ENCODE data around the gene NTN3.

NTN3 gene

GRCh38 chr16:2471016-2471652 is at the start of gene NTN3:
Gene NTN3 (plus strand): TSS chr16:2471297. CDS start chr16:2471702, 405 bp downstream.
- Histone ChIP-seq H3K36me3 (ENCODE audit: control insufficient read depth, low read length) (peaks cover 5% of the 10 kb centered on the region; the same call in 1 of the 2 replicates), H3F3A (ENCODE audit: control insufficient read depth, insufficient read depth) (peaks cover 15% of the 10 kb centered on the region), H3K4me2 (ENCODE audit: low read length) (peak within 1 kb of the TSS; percentile 92), H3K27me3 (ENCODE audit: control insufficient read depth, low read length) (no peaks in the 10 kb centered on the region), H3K9me3 (ENCODE audit: control insufficient read depth, insufficient read depth, low read length) (no peaks in the 10 kb centered on the region), H3K9me2 (replicated peaks; ENCODE audit: control insufficient read depth, low read length) (no peaks in the 10 kb centered on the region), H4K20me1 (ENCODE audit: control insufficient read depth, insufficient read depth, low read depth, low read length) (peaks cover 5% of the 10 kb centered on the region; the same call in 1 of the 2 replicates), H3K27ac (ENCODE audit: low read depth, low read length) (peak within 1 kb of the TSS; percentile 95), H3K4me1 (ENCODE audit: control insufficient read depth, low read length) (peaks cover 76% of the 10 kb centered on the region), H3K79me2 (ENCODE audit: control insufficient read depth, low read length) (peaks cover 33% of the 10 kb centered on the region), H3K4me3 (ENCODE audit: low read length) (peak within 1 kb of the TSS; percentile 81)
- TF ChIP-seq CTCF (IDR thresholded peaks at IDR 0.05; ENCODE audit: low read depth, low read length, poor library complexity, severe bottlenecking) = no peak

GRCh38 chr16:2422123-2422867 is 48.8 kb upstream of the NTN3 start:
- H3K9me2 ChIP-seq (replicated peaks; ENCODE audit: control insufficient read depth, low read length) = no peaks in the 10 kb centered on the region
- H3K36me3 ChIP-seq (ENCODE audit: control insufficient read depth, low read length) = no peaks in the 10 kb centered on the region
- no peaks in the 10 kb centered on the region for H3K79me2 ChIP-seq (ENCODE audit: control insufficient read depth, low read length)
- H3K27ac ChIP-seq (ENCODE audit: low read depth, low read length) = no peak overlapping the region
- H3K4me3 ChIP-seq (ENCODE audit: low read length) = no peak overlapping the region
- H3K27me3 ChIP-seq (ENCODE audit: control insufficient read depth, low read length) = no peaks in the 10 kb centered on the region
- H3K4me2 ChIP-seq (ENCODE audit: low read length) = no peak overlapping the region
- no peaks in the 10 kb centered on the region for H4K20me1 ChIP-seq (ENCODE audit: control insufficient read depth, insufficient read depth, low read depth, low read length)
- peaks cover 6% of the 10 kb centered on the region; the same call in 1 of the 2 replicates for H3K4me1 ChIP-seq (ENCODE audit: control insufficient read depth, low read length)
- no peak for TF ChIP-seq EZH2phosphoT487 (IDR thresholded peaks at IDR 0.05; ENCODE audit: borderline replicate concordance, low read length)
- TF ChIP-seq CTCF (IDR thresholded peaks at IDR 0.05; ENCODE audit: low read depth, low read length, poor library complexity, severe bottlenecking) = no peak
- H3F3A ChIP-seq (ENCODE audit: control insufficient read depth, insufficient read depth) = no peaks in the 10 kb centered on the region
- H3K9me3 ChIP-seq (ENCODE audit: control insufficient read depth, insufficient read depth, low read length) = no peaks in the 10 kb centered on the region

GRCh38 chr16:2424061-2425007 is 46.8 kb upstream of the NTN3 start:
- Histone ChIP-seq H3K4me1 (ENCODE audit: control insufficient read depth, low read length) (peaks cover 19% of the 10 kb centered on the region), H3K27ac (ENCODE audit: low read depth, low read length) (no peak overlapping the region), H3K4me2 (ENCODE audit: low read length) (no peak overlapping the region), H4K20me1 (ENCODE audit: control insufficient read depth, insufficient read depth, low read depth, low read length) (no peaks in the 10 kb centered on the region), H3K36me3 (ENCODE audit: control insufficient read depth, low read length) (no peaks in the 10 kb centered on the region; the same call in 1 of the 2 replicates), H3F3A (ENCODE audit: control insufficient read depth, insufficient read depth) (peaks cover 5% of the 10 kb centered on the region), H3K9me2 (replicated peaks; ENCODE audit: control insufficient read depth, low read length) (no peaks in the 10 kb centered on the region), H3K79me2 (ENCODE audit: control insufficient read depth, low read length) (peaks cover under 1% of the 10 kb centered on the region), H3K9me3 (ENCODE audit: control insufficient read depth, insufficient read depth, low read length) (no peaks in the 10 kb centered on the region), H3K27me3 (ENCODE audit: control insufficient read depth, low read length) (no peaks in the 10 kb centered on the region), H3K4me3 (ENCODE audit: low read length) (no peak overlapping the region)
- TF ChIP-seq EZH2phosphoT487 (IDR thresholded peaks at IDR 0.05; ENCODE audit: borderline replicate concordance, low read length) (no peak), CTCF (IDR thresholded peaks at IDR 0.05; ENCODE audit: low read depth, low read length, poor library complexity, severe bottlenecking) (no peak)
